Measurements from ENCODE around the gene SHC1. TPM values are rescaled to one million over a fixed set of nuclear protein-coding genes. Genes with fewer than 3 reads are reported as not detected.

Gene SHC1
- polyA plus RNA-seq, 3 donors, result 26.7 to 70.6 (median 31.5) TPM

- peak overlapping the region; percentile 64 to 87 (median 81) for H3K27ac Mint-ChIP-seq
- no peaks in the 10 kb centered on the region for H3K79me2 ChIP-seq (ENCODE audit: insufficient read depth, low read length)
- H3K36me3 Mint-ChIP-seq, result peaks cover 30 to 41% of the 10 kb centered on the region in 2 donors
- H3K4me1 Mint-ChIP-seq, result peaks cover 56% of the 10 kb centered on the region
- H3K4me1 ChIP-seq (ENCODE audit: control insufficient read depth in 1 of 2, insufficient read depth in 2 of 2, low read length in 2 of 2), result peaks cover 40 to 50% of the 10 kb centered on the region in 2 donors
- H3K4me3 Mint-ChIP-seq, result peak overlapping the region; percentile 12 to 16
- intact Hi-C loops (cut with micrococcal nuclease), result no loop called here
- H3K36me3 ChIP-seq (replicated peaks in 1 of 2; ENCODE audit: control insufficient read depth in 1 of 2, insufficient read depth in 2 of 2, low read length in 2 of 2), result peaks cover 31 to 43% of the 10 kb centered on the region in 2 donors
- H3K27me3 Mint-ChIP-seq (ENCODE audit: low read depth in 3 of 3), result peaks cover 0 to 3% (median 0%) of the 10 kb centered on the region in 3 donors
- peak overlapping the region in 1 of 3 experiments; percentile 18 for H3K4me3 ChIP-seq (replicated peaks in 1 of 3; ENCODE audit: low read depth in 2 of 3, low read length in 3 of 3)
- H3K9me3 ChIP-seq (replicated peaks in 1 of 2; ENCODE audit: control insufficient read depth in 1 of 2, insufficient read depth in 1 of 2, low read length in 2 of 2), result no peaks in the 10 kb centered on the region
- DNase-seq, result peak; percentile 27 to 55 (median 55)
- TF ChIP-seq, protein P1, sequence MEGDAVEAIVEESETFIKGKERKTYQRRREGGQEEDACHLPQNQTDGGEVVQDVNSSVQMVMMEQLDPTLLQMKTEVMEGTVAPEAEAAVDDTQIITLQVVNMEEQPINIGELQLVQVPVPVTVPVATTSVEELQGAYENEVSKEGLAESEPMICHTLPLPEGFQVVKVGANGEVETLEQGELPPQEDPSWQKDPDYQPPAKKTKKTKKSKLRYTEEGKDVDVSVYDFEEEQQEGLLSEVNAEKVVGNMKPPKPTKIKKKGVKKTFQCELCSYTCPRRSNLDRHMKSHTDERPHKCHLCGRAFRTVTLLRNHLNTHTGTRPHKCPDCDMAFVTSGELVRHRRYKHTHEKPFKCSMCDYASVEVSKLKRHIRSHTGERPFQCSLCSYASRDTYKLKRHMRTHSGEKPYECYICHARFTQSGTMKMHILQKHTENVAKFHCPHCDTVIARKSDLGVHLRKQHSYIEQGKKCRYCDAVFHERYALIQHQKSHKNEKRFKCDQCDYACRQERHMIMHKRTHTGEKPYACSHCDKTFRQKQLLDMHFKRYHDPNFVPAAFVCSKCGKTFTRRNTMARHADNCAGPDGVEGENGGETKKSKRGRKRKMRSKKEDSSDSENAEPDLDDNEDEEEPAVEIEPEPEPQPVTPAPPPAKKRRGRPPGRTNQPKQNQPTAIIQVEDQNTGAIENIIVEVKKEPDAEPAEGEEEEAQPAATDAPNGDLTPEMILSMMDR (IDR thresholded peaks at IDR 0.05), result peak; percentile 86
- peak overlapping the region; percentile 12 for H3K9ac ChIP-seq (ENCODE audit: insufficient read depth, low read length, poor library complexity, severe bottlenecking)
- no peaks in the 10 kb centered on the region for H4K20me1 ChIP-seq (ENCODE audit: insufficient read depth, low read length)
- H3K4me2 ChIP-seq (replicated peaks; ENCODE audit: extremely low read depth, low read length, poor library complexity, severe bottlenecking), result peak overlapping the region; percentile 48
- 15% methylated on average over 4 of the region's 6 CpGs for WGBS (ENCODE audit: insufficient coverage)
- H2AFZ ChIP-seq (ENCODE audit: insufficient read depth, low read depth, low read length, poor library complexity, severe bottlenecking), result peak overlapping the region; percentile 31
- no peaks in the 10 kb centered on the region for H3K9me3 Mint-ChIP-seq
- H3K27ac ChIP-seq (ENCODE audit: low read depth in 1 of 2, low read length in 2 of 2), result peak overlapping the region; percentile 47 to 82
- H3K27me3 ChIP-seq (ENCODE audit: control insufficient read depth in 2 of 2, insufficient read depth in 2 of 2, low read length in 2 of 2), result no peaks in the 10 kb centered on the region
Observed at GRCh38 chr1:154943649-154944400, 26.7 kb downstream of the SHC1 start.

DNA sequence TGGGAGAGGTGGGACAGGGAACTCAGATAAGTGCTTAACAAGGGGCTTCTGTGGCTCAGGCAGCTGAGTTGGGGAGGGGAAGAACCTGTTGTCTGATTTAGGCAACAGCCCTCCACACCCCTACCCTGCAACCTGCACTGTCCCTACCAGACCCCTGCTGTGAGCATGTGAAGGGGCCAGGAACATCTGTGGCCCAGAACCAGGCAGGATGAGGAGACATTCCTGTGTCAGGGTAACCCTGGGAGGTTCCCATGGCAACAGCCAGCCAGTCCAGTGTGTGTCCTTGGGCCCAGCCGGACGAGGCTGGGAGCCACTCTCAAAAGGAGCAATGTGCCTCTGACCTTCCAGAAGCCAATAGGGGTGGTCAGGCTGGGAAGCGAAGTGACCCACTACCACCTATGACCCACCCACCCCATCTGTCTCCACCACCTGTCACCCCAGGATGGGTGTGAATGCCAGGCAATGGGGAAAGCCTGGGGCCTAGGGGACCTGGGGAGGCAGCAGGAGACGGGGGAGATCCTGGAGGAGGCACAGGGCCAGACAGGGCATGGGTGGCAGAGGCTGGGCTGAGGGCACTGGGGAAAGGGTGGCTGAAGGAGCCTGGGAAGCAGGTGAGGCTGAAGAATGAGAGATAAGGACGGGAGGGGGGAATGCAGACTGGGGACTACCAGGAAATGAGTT, 29.1 kb downstream of the SHC1 start:
- H3K4me3 Mint-ChIP-seq, result no peak overlapping the region
- Histone ChIP-seq H3K27ac (ENCODE audit: low read depth in 1 of 2, low read length in 2 of 2) (peak overlapping the region in 1 of 2 donors; percentile 82), H3K36me3 (replicated peaks in 1 of 2; ENCODE audit: control insufficient read depth in 1 of 2, insufficient read depth in 2 of 2, low read length in 2 of 2) (peaks cover 12 to 21% of the 10 kb centered on the region in 2 donors), H3K79me2 (ENCODE audit: insufficient read depth, low read length) (no peaks in the 10 kb centered on the region), H3K4me3 (replicated peaks in 1 of 3; ENCODE audit: low read depth in 2 of 3, low read length in 3 of 3) (no peak overlapping the region), H4K20me1 (ENCODE audit: insufficient read depth, low read length) (no peaks in the 10 kb centered on the region), H3K9me3 (replicated peaks in 1 of 2; ENCODE audit: control insufficient read depth in 1 of 2, insufficient read depth in 1 of 2, low read length in 2 of 2) (no peaks in the 10 kb centered on the region), H3K4me1 (ENCODE audit: control insufficient read depth in 1 of 2, insufficient read depth in 2 of 2, low read length in 2 of 2) (peaks cover 51 to 66% of the 10 kb centered on the region in 2 donors), H3K4me2 (replicated peaks; ENCODE audit: extremely low read depth, low read length, poor library complexity, severe bottlenecking) (no peak overlapping the region), H2AFZ (ENCODE audit: insufficient read depth, low read depth, low read length, poor library complexity, severe bottlenecking) (peak overlapping the region; percentile 66), H3K9ac (ENCODE audit: insufficient read depth, low read length, poor library complexity, severe bottlenecking) (peak overlapping the region; percentile 60), H3K27me3 (ENCODE audit: control insufficient read depth in 2 of 2, insufficient read depth in 2 of 2, low read length in 2 of 2) (no peaks in the 10 kb centered on the region)
- H3K27ac Mint-ChIP-seq, result peak overlapping the region in 5 of 7 donors; percentile 54 to 87 (median 79)
- no CpG with 5 or more reads among the region's 5 CpGs for WGBS (ENCODE audit: insufficient coverage)
- peaks cover 70% of the 10 kb centered on the region for H3K4me1 Mint-ChIP-seq
- H3K36me3 Mint-ChIP-seq, result peaks cover 15 to 18% of the 10 kb centered on the region in 2 donors
- TF ChIP-seq, protein P1 (IDR thresholded peaks at IDR 0.05), result no peak
- intact Hi-C loops (cut with micrococcal nuclease), result no loop called here
- H3K9me3 Mint-ChIP-seq, result peaks cover 0 to 2% (median 0%) of the 10 kb centered on the region in 7 donors
- H3K27me3 Mint-ChIP-seq (ENCODE audit: low read depth in 3 of 3), result peaks cover 0 to 4% (median 0%) of the 10 kb centered on the region in 3 donors
- no peak for DNase-seq

Measured in CD14-positive monocyte (primary cell).